Activated B cell treated with CpG ODN at 0.5 μM for 24 hours (primary cell): ENCODE measurements around the gene RIN3. TPM values are rescaled to one million over a fixed set of nuclear protein-coding genes. Genes with fewer than 3 reads are reported as not detected.
A peak's percentile ranks its signal among the peaks of the same experiment; 100 is the strongest.

Experiments
- ATAC-seq: fragments of 200-7000 bp; cut with Tn5 transposase; one replicate; pipeline ENCODE4 v1.10.0; 2021; ENCODE audit warnings: low read depth, mild to moderate bottlenecking, moderate library complexity
- CTCF ChIA-PET: fragments of 350-600 bp; sonication (Branson Sonifier 250); formaldehyde crosslinking; loops from one replicate; lab custom pipeline; 2021; ENCODE audit warnings: antibody characterized with exemption; lab: Charles Lee
- POLR2A ChIA-PET: fragments of 350-600 bp; sonication (Branson Sonifier 250); formaldehyde crosslinking; loops from one replicate; lab custom pipeline; 2021; ENCODE audit warnings: antibody characterized with exemption; lab: Charles Lee
- DNase-seq: peaks from one replicate; pipeline ENCODE4 v3.0.0; 2022
- H3K27ac Mint-ChIP-seq: one replicate; pipeline ENCODE4 v1.8.0; 2020; ENCODE audit warnings: mixed read lengths
- H3K27me3 Mint-ChIP-seq: one replicate; pipeline ENCODE4 v1.8.0; 2021; ENCODE audit warnings: mixed read lengths
- H3K36me3 Mint-ChIP-seq: one replicate; pipeline ENCODE4 v1.8.0; 2021; ENCODE audit warnings: low read depth, mixed read lengths
- H3K4me1 Mint-ChIP-seq: one replicate; pipeline ENCODE4 v1.8.0; 2021; ENCODE audit warnings: mixed read lengths
- H3K4me3 Mint-ChIP-seq: one replicate; pipeline ENCODE4 v1.8.0; 2020; ENCODE audit warnings: mild to moderate bottlenecking, mixed read lengths
- H3K9me3 Mint-ChIP-seq: one replicate; pipeline ENCODE4 v1.8.0; 2020; ENCODE audit warnings: mixed read lengths
- intact Hi-C: fragments of 100-400 bp; cut with micrococcal nuclease; formaldehyde crosslinking; loops from one replicate; pipeline ENCODE4 v1.15.1; 2024
- total RNA-seq: library from RNA; stranded (reverse); gene quantifications from 2 replicates; pipeline ENCODE4 v1.2.3, GENCODE V29; 2022
- TF ChIP-seq, protein P1 (sequence below): fragments of 200-600 bp; IDR thresholded peaks from one replicate; pipeline ENCODE4 v1.8.0; 2022; ENCODE audit warnings: antibody characterized with exemption, mild to moderate bottlenecking

The RIN3 gene
- total RNA-seq, 1 donor from 2014 or later: 62.6 TPM

DNA sequence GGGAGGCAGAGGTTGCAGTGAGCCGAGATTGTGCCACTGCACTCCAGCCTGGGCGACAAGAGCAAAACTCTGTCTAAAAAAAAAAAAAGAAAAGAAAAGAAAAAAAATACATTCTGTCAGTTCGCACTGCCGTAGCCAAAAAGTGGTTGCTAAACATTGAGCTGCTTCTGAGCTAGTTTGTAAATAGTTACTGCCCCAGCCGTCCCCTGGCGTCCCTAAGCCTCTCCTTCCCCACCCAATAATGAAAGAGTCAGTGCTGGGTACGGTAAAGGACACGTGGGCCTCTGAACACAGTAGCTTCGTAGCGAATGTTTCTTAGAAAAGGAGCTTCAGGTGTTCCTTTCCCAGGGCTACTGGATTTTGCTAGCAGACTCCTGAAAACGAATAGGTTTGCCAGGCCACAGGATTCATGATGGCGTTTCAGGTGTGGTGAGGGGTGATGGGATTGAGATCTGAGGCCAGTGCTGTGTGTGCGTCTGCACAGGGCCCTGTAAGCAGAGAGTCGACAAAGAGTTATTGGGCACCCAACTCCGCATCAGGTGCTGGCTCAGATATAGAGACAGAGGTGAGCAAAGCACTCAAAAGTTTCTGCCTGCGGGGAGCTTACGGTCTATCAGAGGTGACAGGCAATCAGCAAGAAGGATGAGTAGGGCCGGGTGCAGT, 140.8 kb downstream of the RIN3 start:
- CTCF ChIA-PET: interaction anchor here (0.7 to 4.3 kb wide), 5 partner anchors 9 to 65 kb away, joined by 3 to 38 read pairs (median 6); no protein-coding TSS in a partner anchor
- Mint-ChIP-seq H3K9me3 (no peaks in the 10 kb centered on the region), H3K27me3 (no peaks in the 10 kb centered on the region), H3K4me3 (peak overlapping the region; percentile 98), H3K27ac (peak overlapping the region; percentile 95), H3K4me1 (peaks cover 79% of the 10 kb centered on the region), H3K36me3 (peaks cover 59% of the 10 kb centered on the region)
- DNase-seq: no peak
- TF ChIP-seq, protein P1, sequence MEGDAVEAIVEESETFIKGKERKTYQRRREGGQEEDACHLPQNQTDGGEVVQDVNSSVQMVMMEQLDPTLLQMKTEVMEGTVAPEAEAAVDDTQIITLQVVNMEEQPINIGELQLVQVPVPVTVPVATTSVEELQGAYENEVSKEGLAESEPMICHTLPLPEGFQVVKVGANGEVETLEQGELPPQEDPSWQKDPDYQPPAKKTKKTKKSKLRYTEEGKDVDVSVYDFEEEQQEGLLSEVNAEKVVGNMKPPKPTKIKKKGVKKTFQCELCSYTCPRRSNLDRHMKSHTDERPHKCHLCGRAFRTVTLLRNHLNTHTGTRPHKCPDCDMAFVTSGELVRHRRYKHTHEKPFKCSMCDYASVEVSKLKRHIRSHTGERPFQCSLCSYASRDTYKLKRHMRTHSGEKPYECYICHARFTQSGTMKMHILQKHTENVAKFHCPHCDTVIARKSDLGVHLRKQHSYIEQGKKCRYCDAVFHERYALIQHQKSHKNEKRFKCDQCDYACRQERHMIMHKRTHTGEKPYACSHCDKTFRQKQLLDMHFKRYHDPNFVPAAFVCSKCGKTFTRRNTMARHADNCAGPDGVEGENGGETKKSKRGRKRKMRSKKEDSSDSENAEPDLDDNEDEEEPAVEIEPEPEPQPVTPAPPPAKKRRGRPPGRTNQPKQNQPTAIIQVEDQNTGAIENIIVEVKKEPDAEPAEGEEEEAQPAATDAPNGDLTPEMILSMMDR: no peak
- POLR2A ChIA-PET: interaction anchor here (0.5 to 6.1 kb wide), 11 partner anchors 21 to 721 kb away, joined by 3 to 144 read pairs (median 4); partner anchors contain the start of gene LGMN
- no peak for ATAC-seq
- intact Hi-C loops: no loop called here

DNA sequence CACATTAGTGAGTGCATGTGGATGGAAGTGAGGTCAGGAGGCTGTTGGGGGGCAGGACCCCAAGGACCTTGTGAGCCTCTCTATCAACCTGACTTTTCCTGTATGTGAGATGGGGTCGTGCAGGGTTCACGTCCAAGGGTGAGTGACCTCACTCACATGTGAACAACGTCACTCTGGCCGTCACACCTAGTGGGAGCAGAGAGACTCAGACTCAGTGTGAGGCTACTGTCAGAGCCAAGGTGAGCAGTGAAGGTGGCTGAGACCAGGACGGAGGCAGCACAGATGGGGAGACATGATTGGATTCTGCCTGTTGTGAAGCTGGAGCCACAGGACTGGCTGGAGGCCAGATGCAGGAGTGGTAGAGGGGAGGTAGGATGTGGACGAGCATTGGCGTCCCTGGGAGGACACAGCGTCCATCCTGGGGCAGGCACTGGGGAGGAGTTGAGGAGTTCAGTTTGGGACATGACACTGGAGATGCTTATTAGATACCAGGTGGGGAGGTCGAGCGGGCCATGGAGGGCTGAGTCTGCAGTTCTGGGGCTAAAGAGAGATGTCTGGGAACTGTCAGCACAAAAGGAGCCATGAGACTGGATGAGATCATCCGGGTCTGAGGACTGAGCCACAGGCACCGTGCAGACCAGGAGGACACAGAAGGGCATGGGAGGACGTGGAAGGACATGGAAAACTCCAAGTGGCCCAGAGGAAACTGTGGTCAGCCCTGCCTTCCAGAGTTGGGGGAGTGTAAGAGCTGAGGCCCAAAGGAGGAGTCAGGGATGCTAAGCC, 142.0 kb downstream of the RIN3 start:
- ChIA-PET CTCF (interaction anchor here (1.8 kb wide), 1 partner anchor 25 kb away, joined by 5 read pairs; no protein-coding TSS in a partner anchor), POLR2A (interaction anchor here (0.6 to 5.7 kb wide), 3 partner anchors 20 to 534 kb away, joined by 3 to 144 read pairs (median 4); partner anchors contain the start of gene CPSF2)
- Mint-ChIP-seq H3K27ac (peak overlapping the region; percentile 74), H3K36me3 (peaks cover 72% of the 10 kb centered on the region), H3K27me3 (no peaks in the 10 kb centered on the region), H3K4me3 (peak overlapping the region; percentile 77), H3K4me1 (peaks cover 79% of the 10 kb centered on the region), H3K9me3 (no peaks in the 10 kb centered on the region)
- ATAC-seq: no peak
- TF ChIP-seq, protein P1: no peak
- intact Hi-C loops: no loop called here
- no peak for DNase-seq

DNA sequence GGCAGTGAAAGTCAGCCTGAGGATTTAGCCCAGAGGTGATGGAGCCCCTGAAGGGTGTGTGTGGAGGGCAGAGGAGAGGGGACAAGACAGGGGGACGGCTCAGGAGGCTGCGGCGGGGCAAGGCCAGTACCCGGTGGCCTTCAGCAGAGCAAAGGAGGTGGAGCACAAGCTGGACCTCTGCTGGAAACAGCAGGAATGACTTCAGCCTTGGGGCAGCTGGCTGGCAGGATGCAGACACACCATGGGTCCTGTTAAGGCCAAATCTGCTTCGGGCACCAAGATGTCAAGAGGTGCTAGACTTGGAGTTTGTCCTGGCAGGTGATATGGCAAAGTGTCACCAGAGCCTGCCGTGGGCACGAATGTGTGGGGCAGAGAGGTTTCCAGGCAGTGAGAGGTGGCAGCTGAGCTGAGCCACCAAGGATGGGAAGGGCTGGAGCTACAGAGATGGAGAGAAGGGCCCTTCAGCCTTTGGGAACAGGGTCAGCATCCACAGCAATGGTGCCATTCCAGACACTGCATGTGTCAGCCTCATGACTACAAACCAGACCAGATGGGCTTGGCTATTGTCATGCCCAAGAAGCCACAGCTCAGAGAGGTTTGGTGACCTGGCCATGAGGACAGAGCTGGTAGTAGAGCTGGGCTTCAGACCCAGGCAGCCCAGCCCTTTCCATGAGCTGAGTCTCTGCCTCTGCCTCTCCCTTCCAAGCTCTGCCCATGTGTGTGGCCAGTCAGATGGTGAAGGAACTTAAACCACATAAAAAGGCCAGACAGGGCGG, 142.9 kb downstream of the RIN3 start:
- ATAC-seq (no peak), DNase-seq (no peak)
- Mint-ChIP-seq H3K4me1 (peaks cover 82% of the 10 kb centered on the region), H3K9me3 (no peaks in the 10 kb centered on the region), H3K27ac (peak overlapping the region; percentile 74), H3K36me3 (peaks cover 81% of the 10 kb centered on the region), H3K4me3 (peak overlapping the region; percentile 77), H3K27me3 (no peaks in the 10 kb centered on the region)
- ChIA-PET CTCF (interaction anchor here (0.7 to 1.8 kb wide), 4 partner anchors 20 to 67 kb away, joined by 3 to 6 read pairs (median 6); no protein-coding TSS in a partner anchor), POLR2A (interaction anchor here (0.8 to 1.0 kb wide), 3 partner anchors 9 to 79 kb away, joined by 3 read pairs; no protein-coding TSS in a partner anchor)
- TF ChIP-seq, protein P1: no peak
- intact Hi-C loops: no loop called here

DNA sequence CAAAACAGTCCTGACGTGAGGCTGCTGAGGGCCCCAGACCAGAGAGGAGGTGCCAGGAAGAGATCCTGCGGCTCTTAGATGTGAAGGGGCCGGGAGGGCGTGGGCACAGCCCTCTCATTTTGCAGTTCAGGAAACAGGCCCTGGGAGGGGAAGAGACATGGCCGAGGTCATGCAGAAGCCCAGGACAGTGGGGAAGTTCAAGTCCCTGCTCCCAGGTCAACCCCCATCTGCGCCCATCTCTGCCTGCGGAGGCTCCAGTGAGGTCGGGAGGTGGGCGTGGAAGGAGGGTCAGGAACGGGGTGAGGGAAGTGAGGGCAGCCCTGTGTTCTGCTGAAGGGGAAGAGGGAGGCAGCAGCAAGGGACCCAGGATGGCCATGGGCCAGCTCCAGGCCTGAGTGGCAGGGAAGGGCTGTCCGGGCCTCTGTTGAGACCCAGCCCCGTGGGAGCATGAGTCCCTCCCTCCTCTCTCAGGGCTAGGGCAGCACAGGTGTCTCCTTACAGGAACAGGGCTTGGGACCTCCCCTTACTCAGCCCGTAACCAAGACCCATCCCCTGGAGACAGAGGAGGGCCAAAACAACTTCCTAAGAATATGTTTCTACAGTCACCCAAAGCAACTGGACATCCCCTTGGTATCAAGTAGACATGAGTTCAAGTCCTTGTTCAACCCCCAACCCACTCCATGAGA, 144.0 kb downstream of the RIN3 start:
- intact Hi-C loops: no loop called here
- ATAC-seq (no peak), DNase-seq (no peak)
- Mint-ChIP-seq H3K9me3 (no peaks in the 10 kb centered on the region), H3K4me1 (peaks cover 93% of the 10 kb centered on the region), H3K36me3 (peaks cover 85% of the 10 kb centered on the region), H3K4me3 (peak overlapping the region; percentile 48), H3K27me3 (no peaks in the 10 kb centered on the region), H3K27ac (peak overlapping the region; percentile 74)
- ChIA-PET POLR2A (interaction anchor here (3.7 kb wide), 1 partner anchor 19 kb away, joined by 28 read pairs; no protein-coding TSS in a partner anchor), CTCF (interaction anchor here (1.5 to 1.8 kb wide), 2 partner anchors 23 to 68 kb away, joined by 5 to 6 read pairs; no protein-coding TSS in a partner anchor)
- TF ChIP-seq, protein P1: no peak
